K562 (cell line): Measurements from ENCODE around the gene TNNI2. TPM values are rescaled to one million over a fixed set of nuclear protein-coding genes. Genes with fewer than 3 reads are reported as not detected.

ENCODE experiments used
- ATAC-seq: fragments of 200-7000 bp; cut with Tn5 transposase; 3 replicates; pipeline ENCODE4 v1.9.1; 2020; ENCODE audit warnings: moderate library complexity
- BruUV-seq: library from RNA; stranded (reverse); fragments of 400-500 nt; replicated peaks from 2 replicates; lab custom pipeline; 2021; lab: Mats Ljungman, UMichigan
- CTCF ChIA-PET: fragments of 300-600 bp; formaldehyde crosslinking; extraction: SDS; loops from one replicate; lab custom pipeline; 2021; ENCODE audit warnings: low intra/inter-chr PET ratio; lab: Yijun Ruan, JAX
- POLR2A ChIA-PET: fragments of 300-600, 350-650 bp; sonication (Branson Sonifier 250); formaldehyde crosslinking; extraction: SDS; loops from one replicate; lab custom pipeline; 2021; ENCODE audit warnings: antibody characterized with exemption, inconsistent platforms; lab: Yijun Ruan, JAX
- DNase-seq, 4 experiments: peaks; one replicate each; pipeline versions ENCODE4 v3.0.0 to v3.0.0-alpha.2; 2011 to 2018; ENCODE audit warnings: low spot score in 3 of 4, mixed read lengths in 3 of 4; ENCODE audit errors: extremely low read depth in 1 of 4
- FAIRE-seq: peaks from 2 replicates; lab custom pipeline; 2011; peaks lifted over from hg19 to GRCh38; lab: Jason Lieb, UNC
- H2AFZ ChIP-seq: 2 replicates; pipeline ENCODE4 v1.6.0; 2011; ENCODE audit warnings: low read depth, low read length, control low read depth, inconsistent platforms
- H3K27ac ChIP-seq: fragments of 200-600 bp; 3 replicates; pipeline ENCODE4 v1.8.0; 2011; ENCODE audit warnings: low read depth, mild to moderate bottlenecking, control low read depth, inconsistent platforms, low read length, moderate library complexity, mixed read lengths; ENCODE audit errors: extremely low read depth
- H3K27me3 ChIP-seq, 2 experiments: fragments of 300-600 bp in 1 of 2; 2 replicates in 1 of 2; 3 replicates in 1 of 2; pipeline versions ENCODE4 v1.6.0 to v1.8.0; 2011; ENCODE audit warnings: inconsistent platforms in 2 of 2, low read length in 2 of 2, mild to moderate bottlenecking in 1 of 2, mixed read lengths in 1 of 2, moderate library complexity in 1 of 2; ENCODE audit not compliant: control insufficient read depth in 2 of 2, insufficient read depth in 2 of 2
- H3K36me3 ChIP-seq: fragments of 300-600 bp; 3 replicates; pipeline ENCODE4 v1.8.0; 2011; ENCODE audit warnings: mild to moderate bottlenecking, low read length, inconsistent platforms; ENCODE audit not compliant: control insufficient read depth, insufficient read depth
- H3K4me1 ChIP-seq, 2 experiments: fragments of 200-600 bp in 1 of 2; replicated peaks in 1 of 2; 2 replicates in 1 of 2; 3 replicates in 1 of 2; pipeline versions ENCODE4 v1.5.1 to v1.8.0; 2011; ENCODE audit warnings: inconsistent platforms in 2 of 2, low read length in 2 of 2, mild to moderate bottlenecking in 1 of 2, mixed read lengths in 1 of 2, moderate library complexity in 1 of 2; ENCODE audit not compliant: control insufficient read depth in 2 of 2, insufficient read depth in 2 of 2
- H3K4me2 ChIP-seq: 2 replicates; pipeline ENCODE4 v1.6.1; 2011; ENCODE audit warnings: low read length, control low read depth, inconsistent platforms, mixed read lengths; ENCODE audit not compliant: insufficient read depth
- H3K4me3 ChIP-seq: fragments of 200-600 bp; sonication (generic), shearing (Covaris generic); 2 replicates; pipeline ENCODE4 v1.5.1; 2016; ENCODE audit warnings: control low read depth, inconsistent platforms
- H3K79me2 ChIP-seq: fragments of 200-600 bp; 3 replicates; pipeline ENCODE4 v1.8.0; 2011; ENCODE audit warnings: low read length, inconsistent platforms; ENCODE audit not compliant: control insufficient read depth, insufficient read depth
- H3K9ac ChIP-seq, 2 experiments: 2 replicates each; pipeline versions ENCODE4 v1.6.0 to v1.6.1; 2011; ENCODE audit warnings: low read depth in 2 of 2, low read length in 2 of 2, control low read depth in 1 of 2, inconsistent platforms in 1 of 2, mild to moderate bottlenecking in 1 of 2, mixed read lengths in 1 of 2; ENCODE audit not compliant: insufficient read depth in 1 of 2
- H3K9me1 ChIP-seq: one replicate; pipeline ENCODE4 v1.6.0; 2011; ENCODE audit warnings: inconsistent platforms, mild to moderate bottlenecking, low read length, moderate library complexity; ENCODE audit not compliant: control insufficient read depth, insufficient read depth
- H3K9me3 ChIP-seq: replicated peaks from 2 replicates; pipeline ENCODE4 v1.5.1; 2011; ENCODE audit warnings: low read depth, low read length, inconsistent platforms; ENCODE audit not compliant: control insufficient read depth, insufficient read depth
- H4K20me1 ChIP-seq: replicated peaks from 2 replicates; pipeline ENCODE4 v1.6.1; 2011; ENCODE audit warnings: low read length, inconsistent platforms, mixed read lengths; ENCODE audit not compliant: control insufficient read depth, insufficient read depth
- ARID2 ChIP-seq: fragments of 450-650 bp; IDR thresholded peaks from 2 replicates; pipeline ENCODE4 v1.6.1; 2017; ENCODE audit warnings: antibody characterized with exemption, mild to moderate bottlenecking
- ARID3B ChIP-seq: fragments of 250-450 bp; sonication (Bioruptor Pico); IDR thresholded peaks from 2 replicates; pipeline ENCODE4 v1.4.0; 2020; ENCODE audit warnings: borderline replicate concordance
- C11orf30 ChIP-seq: fragments of 450-650 bp; IDR thresholded peaks from 2 replicates; pipeline ENCODE4 v1.6.1; 2016; ENCODE audit warnings: low read depth, mild to moderate bottlenecking
- CBFA2T3 ChIP-seq: fragments of 450-650 bp; IDR thresholded peaks from 2 replicates; pipeline ENCODE4 v1.6.1; 2017
- CREBBP ChIP-seq: IDR thresholded peaks from one replicate; pipeline ENCODE4 v1.6.1; 2012; ENCODE audit warnings: low read depth, mild to moderate bottlenecking, control low read depth, inconsistent platforms, low read length
- DPF2 ChIP-seq: fragments of 450-650 bp; IDR thresholded peaks from 2 replicates; pipeline ENCODE4 v1.6.1; 2016
- KDM1A ChIP-seq, 2 experiments: fragments of 450-650 bp; IDR thresholded peaks; 2 replicates each; pipeline ENCODE4 v1.6.1; 2016; ENCODE audit warnings: mild to moderate bottlenecking in 2 of 2
- MEIS2 ChIP-seq: fragments of 450-650 bp; IDR thresholded peaks from 2 replicates; pipeline ENCODE4 v1.6.1; 2014; ENCODE audit warnings: mild to moderate bottlenecking; ENCODE audit not compliant: partially characterized antibody
- MLLT1 ChIP-seq, 2 experiments: fragments of 450-650 bp; IDR thresholded peaks; 2 replicates each; pipeline ENCODE4 v1.6.1; 2016
- PTBP1 ChIP-seq: fragments of 200-400 bp; formaldehyde crosslinking; IDR thresholded peaks from 2 replicates; pipeline ENCODE4 v1.6.1; 2017; ENCODE audit warnings: low read depth, low read length
- RB1 ChIP-seq: fragments of 450-650 bp; IDR thresholded peaks from 2 replicates; pipeline ENCODE4 v1.6.1; 2017; ENCODE audit warnings: low read depth, mild to moderate bottlenecking
- RFX5 ChIP-seq: IDR thresholded peaks from 2 replicates; pipeline ENCODE4 v1.6.1; 2011; ENCODE audit warnings: low read depth, mild to moderate bottlenecking, improper control_type of control experiment, low read length
- SETDB1 ChIP-seq: IDR thresholded peaks from one replicate; pipeline ENCODE4 v1.6.1; 2012; ENCODE audit warnings: low read length, control low read depth, inconsistent platforms
- SREBF2 ChIP-seq: sonication (generic); formaldehyde crosslinking; IDR thresholded peaks from 2 replicates; pipeline ENCODE4 v1.4.0; 2020; ENCODE audit warnings: mild to moderate bottlenecking, missing genetic modification reagents
- STAG1 ChIP-seq: sonication (generic); formaldehyde crosslinking; IDR thresholded peaks from 2 replicates; pipeline ENCODE4 v1.5.0; 2020; ENCODE audit warnings: missing genetic modification reagents, borderline replicate concordance
- VEZF1 ChIP-seq: fragments of 200-800 bp; sonication (Bioruptor generic); IDR thresholded peaks from 2 replicates; pipeline ENCODE4 v1.6.1; 2017; ENCODE audit warnings: missing genetic modification characterization, missing compliant biosample characterization
- ZNF785 ChIP-seq: fragments of 250-450 bp; sonication (Bioruptor Pico); IDR thresholded peaks from 2 replicates; pipeline ENCODE4 v1.4.0; 2020; ENCODE audit warnings: mild to moderate bottlenecking
- WGBS: fragments of 100-300 bp; shearing (Covaris generic); methylation state at CpG from one replicate; pipeline ENCODE4 v1.1.6; 2016; ENCODE audit warnings: low coverage, mixed read lengths; ENCODE audit not compliant: insufficient coverage; ENCODE audit errors: missing lambda C conversion rate; 5-methylcytosine and 5-hydroxymethylcytosine counted together
- in situ Hi-C: fragments of 300-500 bp; cut with MboI; formaldehyde crosslinking; loops from 4 replicates; pipeline ENCODE4 v1.15.0; 2018; ENCODE audit warnings: inconsistent platforms, mixed read lengths
- intact Hi-C: fragments of 100-400 bp; cut with micrococcal nuclease; formaldehyde crosslinking; loops from 2 replicates; pipeline ENCODE4 v1.14.2; 2022
- polyA plus RNA-seq, 8 experiments: library from polyadenylated mRNA; depleted of rRNA in 4 of 8; stranded (reverse) in 5 of 8; unstranded in 3 of 8; fragments of >200 nt; fragmentation: Nextera tagmentation in 2 of 8; fragmentation: Illumina TruSeq in 1 of 8; extraction: Ambion mirVana in 2 of 8; extraction: Trizol in 1 of 8; gene quantifications; 2 replicates each; pipeline versions ENCODE4 v1.2.1 to v1.2.3, GENCODE V29; 2011 to 2014; ENCODE audit warnings: inconsistent platforms in 1 of 8, missing spikeins in 1 of 8
- total RNA-seq, 7 experiments: library from RNA; depleted of rRNA in 6 of 7; stranded (reverse); fragments of >200 nt in 6 of 7; fragmentation: Illumina TruSeq in 2 of 7; extraction: Trizol in 2 of 7; gene quantifications; 2 replicates each; pipeline versions ENCODE4 v1.2.1 to v1.2.3, GENCODE V29; 2011 to 2021; ENCODE audit warnings: low replicate concordance in 1 of 7
- TF ChIP-seq, protein P1 (sequence below): fragments of 450-650 bp; IDR thresholded peaks from 2 replicates; pipeline ENCODE4 v1.6.1; 2016

TNNI2 gene
- total and polyA plus RNA-seq, 9 of the 15 experiments (the other 6 are each of a cell fraction or from before 2014, with no cell fraction given), result not detected

GRCh38 chr11:1842149-1843097 lies 3.6 kb downstream of the TNNI2 start:
- Histone ChIP-seq H3K9me3 (no peaks in the 10 kb centered on the region), H3K27ac (no peak overlapping the region), H3K4me3 (no peak overlapping the region), H3K27me3 (peaks cover 0 to 47% of the 10 kb centered on the region in 2 experiments; a peak in 3 of 5 replicates), H3K36me3 (no peaks in the 10 kb centered on the region), H4K20me1 (peaks cover 4% of the 10 kb centered on the region), H2AFZ (no peak overlapping the region), H3K4me1 (peaks cover 9 to 74% of the 10 kb centered on the region in 2 experiments; a peak in 4 of 5 replicates), H3K4me2 (no peak overlapping the region), H3K9me1 (no peaks in the 10 kb centered on the region), H3K79me2 (no peaks in the 10 kb centered on the region), H3K9ac (peak overlapping the region in 1 of 2 experiments; percentile 52; a peak in 1 of 4 replicates)
- CTCF ChIA-PET, result interaction anchor here (0.6 kb wide), 1 partner anchor 150 kb away, joined by 3 read pairs; no protein-coding TSS in a partner anchor
- POLR2A ChIA-PET, result interaction anchor here (2.0 kb wide), 1 partner anchor 8 kb away, joined by 6 read pairs; no protein-coding TSS in a partner anchor
- BruUV-seq, result no TSS peak
- DNase-seq (peak in 3 of 4 experiments; percentile 29 to 37 (median 37)), FAIRE-seq (peak; percentile 23), ATAC-seq (no peak)
- intact Hi-C loops (no loop called here), in situ Hi-C loops (no loop called here)
- 9% methylated on average over 28 of the region's 29 CpGs for WGBS
- TF ChIP-seq VEZF1 (no peak), ZNF785 (CRISPR knock-in tag) (no peak), MLLT1 (IDR thresholded peaks at IDR 0.05) (no peak), RFX5 (no peak), SREBF2 (no peak), KDM1A (IDR thresholded peaks at IDR 0.05) (no peak), MEIS2 (peak; percentile 22), CREBBP (no peak), ARID2 (no peak), DPF2 (no peak), STAG1 (CRISPR knock-in tag) (no peak), PTBP1 (no peak), ARID3B (CRISPR knock-in tag) (no peak), CBFA2T3 (peak; percentile 30), C11orf30 (no peak), RB1 (no peak), SETDB1 (no peak)
- TF ChIP-seq, protein P1, sequence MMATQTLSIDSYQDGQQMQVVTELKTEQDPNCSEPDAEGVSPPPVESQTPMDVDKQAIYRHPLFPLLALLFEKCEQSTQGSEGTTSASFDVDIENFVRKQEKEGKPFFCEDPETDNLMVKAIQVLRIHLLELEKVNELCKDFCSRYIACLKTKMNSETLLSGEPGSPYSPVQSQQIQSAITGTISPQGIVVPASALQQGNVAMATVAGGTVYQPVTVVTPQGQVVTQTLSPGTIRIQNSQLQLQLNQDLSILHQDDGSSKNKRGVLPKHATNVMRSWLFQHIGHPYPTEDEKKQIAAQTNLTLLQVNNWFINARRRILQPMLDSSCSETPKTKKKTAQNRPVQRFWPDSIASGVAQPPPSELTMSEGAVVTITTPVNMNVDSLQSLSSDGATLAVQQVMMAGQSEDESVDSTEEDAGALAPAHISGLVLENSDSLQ, result peak; percentile 60; the same call in 1 of the 2 replicates
